ENCODE results near the gene SFMBT2.
A peak's percentile ranks its signal among the peaks of the same experiment; 100 is the strongest.

SFMBT2 gene

DNA sequence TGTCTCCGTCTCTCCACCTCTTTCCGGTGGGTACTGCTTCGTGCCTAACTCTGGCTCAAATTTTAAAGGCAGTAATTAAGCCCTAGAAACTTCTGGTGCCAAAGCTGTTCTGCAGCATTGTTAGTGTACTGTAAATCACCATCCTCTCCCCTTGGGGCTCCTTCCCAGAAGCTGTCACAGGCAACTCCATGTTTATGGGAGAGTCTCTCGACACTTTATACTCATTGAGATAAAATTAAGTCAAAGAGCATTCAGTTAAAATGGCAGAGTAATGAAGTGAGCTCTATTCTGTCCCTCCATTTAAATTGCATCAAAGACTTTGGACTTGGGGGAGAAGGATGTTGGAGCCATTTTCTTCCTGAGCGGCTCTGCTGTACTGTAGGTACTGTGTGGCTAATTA is 274.8 kb downstream of the SFMBT2 start:
- no peak for DNase-seq (ENCODE audit: low read depth in 2 of 2)

DNA sequence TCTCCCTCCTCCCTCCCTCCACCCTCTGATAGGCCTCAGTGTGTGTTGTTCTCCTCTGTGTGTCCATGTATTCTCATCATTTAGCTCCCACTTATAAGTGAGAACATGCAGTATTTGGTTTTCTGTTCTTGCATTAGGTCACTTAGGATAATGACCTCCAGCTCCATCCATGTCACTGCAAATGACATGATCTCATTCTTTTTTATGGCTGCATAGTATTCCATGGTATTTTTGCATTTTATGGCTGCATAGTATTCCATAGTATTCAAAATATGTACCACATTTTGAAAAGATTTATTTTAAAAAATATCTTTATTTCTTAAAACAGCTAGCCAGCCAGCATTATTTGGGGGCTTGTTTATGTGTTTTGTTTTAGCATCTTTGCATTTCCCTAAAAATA is 275.6 kb downstream of the SFMBT2 start:
- no peak for DNase-seq (ENCODE audit: low read depth in 2 of 2)

DNA sequence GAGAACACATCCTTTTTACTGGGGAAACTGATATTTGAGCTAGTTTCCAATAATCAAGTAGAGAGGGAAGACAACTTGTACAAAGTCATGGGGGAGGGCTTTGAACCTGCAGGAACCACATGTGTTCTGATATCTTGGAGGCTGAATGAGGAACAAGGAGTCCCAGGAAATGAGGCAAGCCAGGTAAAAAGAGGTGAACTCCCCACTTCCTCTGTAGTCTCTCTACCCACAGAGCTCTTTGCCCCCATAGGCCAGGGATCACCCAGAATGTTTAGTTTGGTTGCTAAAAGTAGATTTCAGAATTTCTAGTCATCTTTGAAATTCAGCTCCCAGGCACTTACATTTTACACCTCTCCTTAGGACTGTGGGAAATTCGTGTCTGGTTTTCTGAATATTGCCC is 276.4 kb downstream of the SFMBT2 start:
- no peak for DNase-seq (ENCODE audit: low read depth in 2 of 2)

DNA sequence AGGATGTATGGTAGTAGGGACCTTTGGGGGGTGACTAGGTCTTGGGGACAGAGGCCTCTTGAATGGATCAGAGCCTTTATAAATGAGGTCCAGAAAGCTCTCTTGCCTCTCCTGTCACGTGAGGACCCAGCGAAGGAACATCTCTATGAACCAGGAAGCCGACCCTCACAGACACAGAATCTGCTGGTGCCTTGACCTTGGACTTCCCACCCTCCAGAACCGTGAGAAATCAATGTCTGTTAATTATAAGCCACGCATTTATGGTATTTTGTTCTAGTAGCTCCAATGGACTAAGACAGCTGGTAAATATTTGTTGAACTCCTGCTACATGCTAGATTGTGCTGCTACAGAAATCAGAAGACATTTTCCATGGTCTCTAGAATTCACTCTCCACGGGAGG is 276.9 kb downstream of the SFMBT2 start:
- no peak for DNase-seq (ENCODE audit: low read depth in 2 of 2)

DNA sequence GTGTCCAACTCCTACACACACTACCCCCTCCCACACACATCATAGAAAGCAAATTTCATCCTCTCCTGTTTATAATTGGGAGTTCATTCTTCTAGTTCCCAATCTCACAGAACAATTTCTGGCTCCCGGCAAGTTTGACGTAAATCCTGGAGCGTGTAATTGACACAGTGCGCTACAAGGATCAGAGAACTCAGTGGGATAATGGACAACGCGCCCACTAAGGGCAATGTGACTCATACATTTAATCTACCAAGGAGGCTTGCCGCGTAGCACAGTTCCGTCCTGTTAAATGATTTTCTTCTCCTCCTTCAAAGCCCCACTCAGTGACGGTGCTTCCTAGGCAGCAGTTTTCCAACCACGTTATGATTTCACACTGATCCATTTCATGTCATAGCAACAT is 277.6 kb downstream of the SFMBT2 start:
- no peak for DNase-seq (ENCODE audit: low read depth in 2 of 2)

DNA sequence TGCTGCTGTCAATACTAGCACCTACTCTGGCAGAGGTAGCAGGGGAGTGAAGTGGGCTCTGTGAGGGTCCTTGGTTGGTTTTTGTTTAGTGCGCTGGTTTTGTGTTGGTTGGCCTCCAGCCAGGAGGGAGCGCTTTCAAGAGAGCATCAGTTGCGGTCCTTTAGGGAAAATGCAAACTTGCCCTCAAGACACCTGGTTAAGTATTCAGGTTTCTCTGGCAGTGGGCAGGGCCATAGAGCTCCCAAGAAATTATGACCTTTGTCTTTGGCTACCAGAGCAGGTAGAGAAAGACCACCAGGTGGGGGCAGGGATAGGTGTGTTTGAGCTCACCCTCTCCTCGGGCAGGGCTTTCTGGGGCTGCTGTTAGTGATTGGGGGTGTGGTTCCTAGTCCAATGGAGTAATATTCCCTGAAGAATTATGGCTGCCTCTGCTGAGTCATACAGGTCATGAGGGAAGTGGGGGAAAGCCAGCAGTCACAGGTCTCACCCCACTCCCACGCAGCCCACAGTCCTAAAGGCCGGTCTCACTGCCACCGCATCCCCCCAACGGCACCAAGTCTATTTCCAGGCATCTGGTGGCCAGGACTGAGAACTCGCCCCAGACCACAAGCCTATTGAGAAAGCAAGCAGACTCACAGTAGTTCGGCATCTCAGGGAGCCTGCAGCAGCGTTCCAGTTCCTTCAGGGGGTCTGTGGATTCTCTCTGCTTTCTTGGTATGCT is 280.5 kb downstream of the SFMBT2 start:
- DNase-seq (ENCODE audit: low read depth in 2 of 2), result no peak

DNA sequence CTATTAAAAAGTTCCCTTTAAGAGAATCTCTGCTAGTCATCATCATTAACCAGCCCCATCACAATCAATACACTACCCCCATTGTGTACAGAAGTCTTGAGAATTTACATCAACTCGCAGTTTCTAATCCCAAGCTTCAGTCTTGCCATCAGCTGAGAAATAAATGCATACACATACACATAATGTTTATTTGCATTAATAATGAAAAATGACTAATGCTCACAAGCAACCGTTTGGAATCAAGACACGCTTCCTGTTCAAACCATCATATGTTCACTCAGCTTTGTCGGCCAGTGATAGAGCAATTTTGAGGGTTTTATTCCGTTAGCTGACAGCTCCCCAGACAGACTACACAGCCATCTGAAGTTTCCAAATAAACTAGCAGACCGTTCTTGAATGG is 287.1 kb downstream of the SFMBT2 start:
- DNase-seq (ENCODE audit: low read depth in 2 of 2), result no peak

DNA sequence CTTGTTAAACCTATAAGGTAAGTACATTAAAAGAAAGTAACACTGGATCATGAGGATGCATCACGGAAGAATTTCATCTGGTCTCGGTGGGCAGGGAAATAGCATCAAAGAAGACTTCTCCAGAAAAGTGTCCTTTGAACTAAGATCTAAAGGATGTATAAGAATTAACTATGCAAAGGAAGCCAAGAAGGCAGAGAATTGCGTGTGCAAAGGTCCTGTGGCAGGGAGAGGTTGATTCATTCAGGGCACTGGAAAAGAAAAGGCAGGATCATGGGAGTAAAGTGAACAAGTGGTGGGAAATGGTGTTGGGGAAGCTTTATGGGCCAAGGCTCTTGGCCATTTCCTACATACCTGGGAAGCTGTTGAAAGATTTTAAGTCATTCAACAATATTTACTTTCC is 288.3 kb downstream of the SFMBT2 start:
- no peak for DNase-seq (ENCODE audit: low read depth in 2 of 2)

DNA sequence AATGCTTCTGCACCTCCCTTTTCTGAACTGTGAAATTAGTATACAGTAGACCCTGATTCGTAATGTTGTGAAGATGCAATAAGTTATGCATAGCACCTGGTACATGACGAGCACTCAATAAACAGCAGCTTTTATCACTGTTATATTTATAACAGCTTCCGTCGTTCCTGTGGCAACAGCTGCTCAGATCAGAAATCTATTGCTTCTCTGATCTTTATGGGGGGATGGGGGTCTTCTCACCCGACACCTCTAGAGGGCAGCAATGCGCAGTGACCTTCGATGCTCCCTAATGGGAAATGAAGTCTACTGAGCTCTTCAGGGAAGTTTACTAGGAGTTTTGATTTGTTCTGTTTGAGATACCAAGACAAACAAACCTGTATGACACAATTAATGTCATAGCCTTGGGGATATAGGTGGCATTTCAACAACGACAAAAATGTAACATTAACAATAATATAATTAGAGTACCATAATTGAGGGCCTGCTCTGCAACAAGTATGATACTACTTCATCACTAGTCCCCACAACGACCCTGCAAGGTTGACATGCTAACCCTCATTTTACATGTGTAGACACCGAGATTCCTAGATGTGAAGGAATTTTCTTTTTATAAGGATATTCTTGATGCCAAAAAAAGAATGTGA is 289.6 kb downstream of the SFMBT2 start:
- DNase-seq (ENCODE audit: low read depth in 2 of 2), result peak; percentile 35 to 36

DNA sequence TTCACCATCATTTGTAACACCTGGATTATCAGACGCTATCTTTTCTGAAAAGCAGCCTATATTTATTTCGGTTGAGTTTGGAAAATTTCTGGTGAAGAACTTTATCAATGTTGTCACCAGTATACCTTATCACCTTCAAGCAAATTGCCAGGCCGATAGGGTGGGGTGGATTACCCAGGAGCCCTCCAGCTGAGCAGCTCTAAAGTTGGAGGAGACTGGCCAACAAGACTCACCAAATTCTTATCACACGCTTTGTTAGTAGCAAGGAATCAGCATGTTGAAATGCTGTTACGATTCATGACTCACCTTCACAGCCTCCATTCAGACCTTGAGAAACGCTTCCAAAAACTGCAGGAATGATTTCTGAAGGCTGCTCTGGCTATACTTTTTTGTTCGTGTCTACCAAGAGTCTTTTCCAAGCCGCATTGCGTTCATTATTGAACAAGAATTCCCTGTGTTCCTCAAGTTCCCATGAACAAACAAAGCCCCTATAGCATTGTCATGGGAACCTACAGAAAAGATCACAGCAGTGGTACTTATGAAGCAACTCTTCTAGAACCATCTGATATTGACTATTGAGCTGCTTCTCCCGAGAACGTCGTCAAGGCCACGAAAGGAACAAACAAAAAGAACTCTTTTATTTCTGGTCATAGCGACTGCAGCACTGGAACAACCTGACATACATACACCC is 291.4 kb downstream of the SFMBT2 start:
- DNase-seq (ENCODE audit: low read depth in 2 of 2), result no peak

DNA sequence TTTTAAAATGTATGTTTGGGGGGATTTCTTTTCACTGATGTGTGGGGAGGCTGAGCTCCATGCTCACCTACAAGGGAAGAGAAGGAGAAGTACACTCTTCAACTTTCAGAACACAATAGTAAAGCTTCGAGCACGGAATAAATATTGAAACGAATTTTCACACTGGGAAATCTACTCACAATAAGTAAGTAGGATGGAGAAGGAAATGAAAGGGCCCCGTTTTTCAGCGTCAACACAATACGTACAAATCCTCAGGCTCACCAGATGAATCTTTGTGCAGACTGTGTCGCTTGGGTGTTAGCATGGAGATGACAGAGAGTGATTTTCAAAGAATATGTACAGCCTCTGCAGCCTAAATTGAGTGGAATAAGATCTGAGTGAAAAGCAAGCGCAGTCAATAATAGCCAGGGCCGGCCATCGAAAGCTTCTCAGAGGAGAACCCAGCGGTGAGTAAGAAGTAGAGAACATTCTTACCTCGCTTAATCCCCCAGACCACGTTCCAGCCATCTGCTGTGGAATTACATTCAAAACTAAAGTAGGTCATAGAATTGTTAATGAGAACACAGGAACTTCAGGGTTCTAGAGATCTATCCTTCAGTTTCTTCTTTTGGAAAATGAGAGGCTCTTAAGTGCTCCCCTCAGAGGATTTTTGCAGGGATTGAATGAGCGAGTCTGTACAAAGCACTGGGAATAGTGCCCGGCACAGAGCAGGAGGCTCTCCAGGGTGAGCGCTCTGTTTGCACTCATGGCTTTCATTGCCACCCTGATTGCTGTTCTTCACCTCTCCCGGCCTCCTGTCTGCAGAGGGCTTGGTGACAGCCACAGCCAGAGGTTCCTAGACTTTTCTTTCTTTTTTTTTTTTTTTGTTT is 292.8 kb downstream of the SFMBT2 start:
- no peak for DNase-seq (ENCODE audit: low read depth in 2 of 2)

DNA sequence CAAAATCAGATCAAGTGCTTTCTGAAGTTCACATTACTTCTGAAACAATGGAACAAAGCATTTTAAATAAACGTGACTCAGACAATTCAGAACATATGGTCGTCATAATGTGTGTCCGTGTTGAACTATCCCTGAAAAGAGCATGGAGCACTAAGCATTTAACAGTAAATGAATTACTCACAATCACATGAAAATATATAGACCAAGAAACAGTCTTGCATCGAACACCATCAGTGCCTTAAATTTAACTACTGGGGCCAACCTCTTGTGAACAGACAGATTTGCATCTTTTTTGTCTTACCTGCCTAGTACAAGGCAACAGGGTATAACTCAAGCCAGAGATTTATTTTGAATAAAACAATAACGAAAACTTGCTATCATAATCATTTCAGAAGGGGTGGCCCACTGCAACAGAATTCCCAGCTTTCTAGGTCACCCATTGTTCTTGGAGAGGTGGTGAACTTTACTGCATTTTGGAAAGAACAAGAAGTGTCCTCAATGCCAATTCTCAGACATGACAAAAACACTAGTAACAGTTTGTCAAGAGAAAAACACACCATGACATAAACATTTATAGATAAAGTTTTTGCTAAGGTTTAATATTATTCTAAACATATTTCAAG is 293.5 kb downstream of the SFMBT2 start:
- no peak for DNase-seq (ENCODE audit: low read depth in 2 of 2)

DNA sequence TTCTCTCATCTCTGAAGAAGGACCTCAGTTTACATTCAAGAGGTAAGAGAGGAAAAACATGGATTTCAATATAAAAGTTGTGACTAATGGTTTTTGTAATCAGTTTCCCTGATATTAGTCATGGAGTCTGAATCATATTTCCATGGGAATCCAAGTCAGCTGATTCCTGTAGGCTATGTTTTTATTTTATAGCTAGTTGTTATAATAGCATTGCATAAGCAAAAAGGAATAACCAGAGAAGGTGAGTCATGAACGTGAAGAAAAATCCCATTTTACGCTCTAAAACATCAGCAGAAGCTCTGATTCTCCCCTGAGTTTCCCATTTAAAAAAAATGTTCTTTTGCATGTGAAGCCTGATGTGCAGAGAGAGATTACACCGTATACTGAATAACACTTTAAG is 299.3 kb downstream of the SFMBT2 start:
- DNase-seq (ENCODE audit: low read depth in 2 of 2), result no peak

DNA sequence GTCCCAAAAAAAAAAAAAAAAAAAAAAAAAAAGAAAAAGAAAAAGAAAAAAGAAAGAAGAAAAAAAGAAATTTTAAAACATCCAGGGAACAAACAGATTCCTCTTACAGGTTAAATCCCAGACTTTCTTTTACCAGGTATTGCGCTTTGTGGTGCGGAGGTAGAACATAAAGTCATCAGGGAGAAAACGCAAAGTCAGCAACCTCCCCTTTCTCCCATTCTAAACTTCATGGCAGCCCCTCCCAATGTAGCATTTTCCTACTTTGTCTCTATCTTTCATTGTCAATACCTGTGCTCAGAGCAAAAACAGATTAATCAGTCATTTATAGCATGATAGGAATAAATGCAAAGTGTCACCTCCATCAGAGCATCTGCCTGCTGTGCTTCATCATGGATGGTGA is 299.7 kb downstream of the SFMBT2 start:
- no peak for DNase-seq (ENCODE audit: low read depth in 2 of 2)
